Liver (tissue), 9 donors: ENCODE results near the gene SLC34A3. TPM values are rescaled to one million over a fixed set of nuclear protein-coding genes. Genes with fewer than 3 reads are reported as not detected.

Experiments
- DNase-seq: peaks from one replicate; pipeline ENCODE4 v3.0.0-alpha.2; 2017; ENCODE audit warnings: low spot score
- H3K27ac ChIP-seq, 2 donors: one replicate each; pipeline ENCODE4 v1.7.0; 2013; ENCODE audit warnings: inconsistent platforms in 2 of 2, low read length in 2 of 2, control low read depth in 1 of 2, low read depth in 1 of 2, mild to moderate bottlenecking in 1 of 2
- H3K27me3 ChIP-seq, 4 donors: one replicate each; pipeline versions ENCODE4 v1.6.1 to v1.7.0; 2013; ENCODE audit warnings: low read length in 3 of 4, inconsistent platforms in 1 of 4, mild to moderate bottlenecking in 1 of 4, moderate library complexity in 1 of 4; ENCODE audit not compliant: control insufficient read depth in 4 of 4, insufficient read depth in 4 of 4
- H3K36me3 ChIP-seq, 4 donors: one replicate each; pipeline versions ENCODE4 v1.6.1 to v1.7.0; 2013; ENCODE audit warnings: low read length in 3 of 4, mild to moderate bottlenecking in 3 of 4, low read depth in 1 of 4, moderate library complexity in 1 of 4; ENCODE audit not compliant: control insufficient read depth in 4 of 4, insufficient read depth in 3 of 4
- H3K4me1 ChIP-seq, 4 donors: one replicate each; pipeline versions ENCODE4 v1.6.1 to v1.7.0; 2013; ENCODE audit warnings: low read length in 3 of 4, mild to moderate bottlenecking in 3 of 4, moderate library complexity in 1 of 4; ENCODE audit not compliant: control insufficient read depth in 4 of 4, insufficient read depth in 4 of 4
- H3K4me3 ChIP-seq, 3 donors: one replicate each; pipeline versions ENCODE4 v1.6.1 to v1.7.0; 2013; ENCODE audit warnings: low read length in 3 of 3, control low read depth in 1 of 3, low read depth in 1 of 3, mild to moderate bottlenecking in 1 of 3
- H3K9ac ChIP-seq, 2 donors: one replicate each; pipeline ENCODE4 v1.7.0; 2013; ENCODE audit warnings: low read length in 2 of 2, mild to moderate bottlenecking in 2 of 2, moderate library complexity in 2 of 2, control low read depth in 1 of 2, low read depth in 1 of 2
- H3K9me3 ChIP-seq, 4 donors: one replicate each; pipeline versions ENCODE4 v1.6.1 to v1.7.0; 2013; ENCODE audit warnings: low read length in 3 of 4; ENCODE audit not compliant: control insufficient read depth in 4 of 4
- ATF3 ChIP-seq: IDR thresholded peaks from 2 replicates; pipeline ENCODE4 v1.6.1; 2016; ENCODE audit warnings: antibody characterized with exemption
- EGR1 ChIP-seq, 2 donors: IDR thresholded peaks; 2 replicates each; pipeline ENCODE4 v1.6.1; 2016 to 2018; ENCODE audit warnings: antibody characterized with exemption in 2 of 2, low read depth in 2 of 2
- FOXA1 ChIP-seq: IDR thresholded peaks from 2 replicates; pipeline ENCODE4 v1.6.1; 2016; ENCODE audit warnings: antibody characterized with exemption
- FOXA2 ChIP-seq: IDR thresholded peaks from 2 replicates; pipeline ENCODE4 v1.6.1; 2016; ENCODE audit warnings: antibody characterized with exemption
- HNF4A ChIP-seq, 2 donors: conservative IDR thresholded peaks; 2 replicates each; pipeline ENCODE4 v1.6.1; 2016; ENCODE audit warnings: antibody characterized with exemption in 2 of 2, mild to moderate bottlenecking in 2 of 2
- HNF4G ChIP-seq: IDR thresholded peaks from 2 replicates; pipeline ENCODE4 v1.6.1; 2016; ENCODE audit warnings: antibody characterized with exemption
- JUND ChIP-seq, 2 donors: IDR thresholded peaks; 2 replicates each; pipeline ENCODE4 v1.6.1; 2016; ENCODE audit warnings: antibody characterized with exemption in 2 of 2
- NR2F2 ChIP-seq: IDR thresholded peaks from 2 replicates; pipeline ENCODE4 v1.6.1; 2016; ENCODE audit warnings: antibody characterized with exemption
- RAD21 ChIP-seq, 2 donors: IDR thresholded peaks; 2 replicates each; pipeline ENCODE4 v1.6.1; 2016; ENCODE audit warnings: antibody characterized with exemption in 2 of 2, mild to moderate bottlenecking in 2 of 2
- REST ChIP-seq: IDR thresholded peaks from 2 replicates; pipeline ENCODE4 v1.6.1; 2016; ENCODE audit warnings: antibody characterized with exemption, mild to moderate bottlenecking
- RXRA ChIP-seq, 2 donors: IDR thresholded peaks; 2 replicates each; pipeline ENCODE4 v1.6.1; 2017 to 2018; ENCODE audit warnings: antibody characterized with exemption in 2 of 2, mild to moderate bottlenecking in 1 of 2
- SP1 ChIP-seq: IDR thresholded peaks from 2 replicates; pipeline ENCODE4 v1.6.1; 2018; ENCODE audit warnings: antibody characterized with exemption, mild to moderate bottlenecking
- TAF1 ChIP-seq: conservative IDR thresholded peaks from 2 replicates; pipeline ENCODE4 v1.6.1; 2016; ENCODE audit warnings: antibody characterized with exemption, mild to moderate bottlenecking
- YY1 ChIP-seq: IDR thresholded peaks from 2 replicates; pipeline ENCODE4 v1.6.1; 2016; ENCODE audit warnings: antibody characterized with exemption, mild to moderate bottlenecking
- ZBTB33 ChIP-seq: IDR thresholded peaks from 2 replicates; pipeline ENCODE4 v1.6.1; 2016; ENCODE audit warnings: antibody characterized with exemption
- WGBS: extraction: QIAGEN DNeasy Blood & Tissue Kit; methylation state at CpG from one replicate; pipeline ENCODE4 v1.1.7; 2013; 5-methylcytosine and 5-hydroxymethylcytosine counted together
- polyA plus RNA-seq, 2 donors: library from polyadenylated mRNA; stranded (reverse) in 1 of 2; unstranded in 1 of 2; fragments of 200-250 nt in 1 of 2; fragments of >200 nt in 1 of 2; fragmentation: Nextera tagmentation in 1 of 2; extraction: Ambion mirVana in 1 of 2; gene quantifications; one replicate each; pipeline versions ENCODE4 v1.2.1 to v1.2.3, GENCODE V29; 2013 to 2015
- total RNA-seq, 2 donors: library from RNA; depleted of rRNA; stranded (reverse); fragments of >200 nt; gene quantifications; one replicate each; pipeline ENCODE4 v1.2.3, GENCODE V29; 2014
- TF ChIP-seq, protein P1 (sequence below): fragments of 150-350 bp; IDR thresholded peaks from 2 replicates; pipeline ENCODE4 v1.5.1; 2017; ENCODE audit warnings: improper control_type of control experiment, low read depth, low read length; ENCODE audit not compliant: missing input control
- donor health status: healthy.
- donor health status: healthy.
- donor health status: healthy.
- donor health status: healthy.
- donor health status: healthy.

Gene SLC34A3
- total and polyA plus RNA-seq, 4 donors = not detected

DNA sequence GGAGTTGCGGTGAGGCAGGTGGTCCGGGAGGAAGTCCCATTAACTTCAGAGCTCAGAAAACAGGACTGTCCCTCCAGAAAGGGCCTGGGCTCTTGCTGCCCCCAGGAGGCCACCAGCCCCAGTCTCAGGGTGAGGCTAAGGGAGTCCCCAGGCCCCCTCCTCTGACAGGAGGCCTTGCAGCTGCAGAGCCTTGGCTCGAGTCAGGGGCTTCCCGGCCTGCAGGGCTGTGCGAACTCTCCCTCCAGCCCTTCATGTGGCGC lies 17.1 kb downstream of the SLC34A3 start:
- peaks cover 0 to 7% (median 2%) of the 10 kb centered on the region in 4 donors for H3K36me3 ChIP-seq
- no peaks in the 10 kb centered on the region for H3K27me3 ChIP-seq
- no peaks in the 10 kb centered on the region for H3K9me3 ChIP-seq
- peaks cover 0 to 16% (median 6%) of the 10 kb centered on the region in 4 donors for H3K4me1 ChIP-seq
- H3K9ac ChIP-seq = no peak overlapping the region
- TF ChIP-seq NR2F2 (no peak), TAF1 (no peak), ZBTB33 (no peak), RXRA (IDR thresholded peaks at IDR 0.05) (no peak)
- H3K27ac ChIP-seq = no peak overlapping the region
- DNase-seq = no peak
- 85% methylated on average over 6 of the region's 6 CpGs for WGBS
- no peak overlapping the region for H3K4me3 ChIP-seq

- Histone ChIP-seq H3K36me3 (no peaks in the 10 kb centered on the region), H3K9ac (no peak overlapping the region), H3K4me3 (no peak overlapping the region), H3K9me3 (no peaks in the 10 kb centered on the region), H3K4me1 (peaks cover 2 to 23% (median 10%) of the 10 kb centered on the region in 4 donors), H3K27me3 (no peaks in the 10 kb centered on the region), H3K27ac (no peak overlapping the region)
- DNase-seq = no peak
- no peak for TF ChIP-seq REST
- no peak for TF ChIP-seq SP1
- TF ChIP-seq RAD21 (IDR thresholded peaks at IDR 0.05) = no peak
- TF ChIP-seq NR2F2 = no peak
- no peak for TF ChIP-seq JUND (IDR thresholded peaks at IDR 0.05)
- TF ChIP-seq HNF4A (conservative IDR thresholded peaks at IDR 0.05) = no peak
- TF ChIP-seq YY1 = no peak
- TF ChIP-seq FOXA2 = no peak
- no peak for TF ChIP-seq EGR1 (IDR thresholded peaks at IDR 0.05; ENCODE audit: low read depth in 2 of 2)
- no peak for TF ChIP-seq TAF1
- TF ChIP-seq ATF3 = no peak
- no peak for TF ChIP-seq FOXA1
- 69% methylated on average over 18 of the region's 18 CpGs for WGBS
These were observed 19.9 kb downstream of the SLC34A3 start for GRCh38 chr9:137250329-137251193.

DNA sequence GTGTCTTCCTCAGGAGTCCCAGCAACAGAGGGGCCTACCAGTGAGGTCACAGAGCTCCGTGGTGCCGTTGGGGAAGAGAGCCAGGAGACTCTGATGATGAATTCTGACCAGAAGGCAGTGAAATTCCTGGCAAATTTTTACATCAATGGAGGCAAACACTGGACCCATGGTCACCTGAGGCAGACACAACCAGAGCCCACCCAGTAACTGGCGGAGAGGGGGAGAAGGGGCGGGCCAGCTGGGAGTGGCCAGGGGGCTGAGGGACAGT lies 20.4 kb downstream of the SLC34A3 start, which contains the start of gene STPG3:
STPG3 (plus strand) TSS at position 93 of the 268 bp plus-strand sequence; CDS start at position 94, 1 bp downstream.
- DNase-seq = no peak
- TF ChIP-seq HNF4G = no peak
- no peak for TF ChIP-seq SP1
- TF ChIP-seq TAF1 = no peak
- TF ChIP-seq FOXA2 = no peak
- no peak for TF ChIP-seq ZBTB33
- TF ChIP-seq JUND (IDR thresholded peaks at IDR 0.05) = no peak
- TF ChIP-seq YY1 = no peak
- TF ChIP-seq, protein P1, sequence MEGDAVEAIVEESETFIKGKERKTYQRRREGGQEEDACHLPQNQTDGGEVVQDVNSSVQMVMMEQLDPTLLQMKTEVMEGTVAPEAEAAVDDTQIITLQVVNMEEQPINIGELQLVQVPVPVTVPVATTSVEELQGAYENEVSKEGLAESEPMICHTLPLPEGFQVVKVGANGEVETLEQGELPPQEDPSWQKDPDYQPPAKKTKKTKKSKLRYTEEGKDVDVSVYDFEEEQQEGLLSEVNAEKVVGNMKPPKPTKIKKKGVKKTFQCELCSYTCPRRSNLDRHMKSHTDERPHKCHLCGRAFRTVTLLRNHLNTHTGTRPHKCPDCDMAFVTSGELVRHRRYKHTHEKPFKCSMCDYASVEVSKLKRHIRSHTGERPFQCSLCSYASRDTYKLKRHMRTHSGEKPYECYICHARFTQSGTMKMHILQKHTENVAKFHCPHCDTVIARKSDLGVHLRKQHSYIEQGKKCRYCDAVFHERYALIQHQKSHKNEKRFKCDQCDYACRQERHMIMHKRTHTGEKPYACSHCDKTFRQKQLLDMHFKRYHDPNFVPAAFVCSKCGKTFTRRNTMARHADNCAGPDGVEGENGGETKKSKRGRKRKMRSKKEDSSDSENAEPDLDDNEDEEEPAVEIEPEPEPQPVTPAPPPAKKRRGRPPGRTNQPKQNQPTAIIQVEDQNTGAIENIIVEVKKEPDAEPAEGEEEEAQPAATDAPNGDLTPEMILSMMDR = no peak
- no peak for TF ChIP-seq HNF4A (conservative IDR thresholded peaks at IDR 0.05)
- TF ChIP-seq ATF3 = no peak
- Histone ChIP-seq H3K9ac (no peak within 1 kb of the TSS), H3K4me1 (peaks cover 2 to 28% (median 15%) of the 10 kb centered on the region in 4 donors), H3K4me3 (no peak within 1 kb of the TSS), H3K27me3 (no peaks in the 10 kb centered on the region), H3K27ac (no peak within 1 kb of the TSS), H3K36me3 (no peaks in the 10 kb centered on the region), H3K9me3 (no peaks in the 10 kb centered on the region)
- WGBS = 88% methylated on average over 4 of the region's 4 CpGs
